ENCODE data around the gene KASH5.

Gene KASH5

GRCh38 chr19:49396738-49397505, 8.9 kb downstream of the KASH5 start:
- no peak for DNase-seq

DNA sequence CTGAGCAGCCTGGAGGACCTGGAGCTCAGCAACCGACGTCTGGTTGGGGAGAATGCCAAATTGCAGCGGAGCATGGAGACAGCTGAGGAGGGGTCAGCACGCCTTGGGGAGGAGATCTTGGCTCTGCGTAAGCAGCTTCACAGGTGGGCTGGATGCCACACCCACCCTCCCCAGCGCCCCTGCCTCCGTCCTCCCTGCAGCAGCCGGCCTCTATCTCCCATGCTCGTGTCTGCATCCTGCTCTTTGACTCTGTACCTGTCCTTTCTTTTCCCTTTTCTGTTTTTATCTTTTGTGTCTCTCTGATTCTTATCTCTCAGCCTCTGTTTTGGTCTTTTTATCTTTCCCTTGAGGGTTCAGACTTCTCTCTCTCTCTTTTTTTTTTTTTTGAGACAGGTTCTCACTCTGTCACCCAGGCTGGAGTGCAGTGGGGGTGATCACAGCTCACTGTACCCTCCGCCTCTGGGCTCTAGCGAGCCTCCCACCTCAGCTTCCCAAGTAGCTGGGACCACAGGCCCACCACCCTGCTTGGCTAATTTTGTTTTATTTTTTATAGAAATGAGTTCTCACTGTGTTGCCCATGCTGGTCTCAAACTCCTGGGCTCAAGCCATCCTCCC, 10.1 kb downstream of the KASH5 start:
- DNase-seq, result no peak

DNA sequence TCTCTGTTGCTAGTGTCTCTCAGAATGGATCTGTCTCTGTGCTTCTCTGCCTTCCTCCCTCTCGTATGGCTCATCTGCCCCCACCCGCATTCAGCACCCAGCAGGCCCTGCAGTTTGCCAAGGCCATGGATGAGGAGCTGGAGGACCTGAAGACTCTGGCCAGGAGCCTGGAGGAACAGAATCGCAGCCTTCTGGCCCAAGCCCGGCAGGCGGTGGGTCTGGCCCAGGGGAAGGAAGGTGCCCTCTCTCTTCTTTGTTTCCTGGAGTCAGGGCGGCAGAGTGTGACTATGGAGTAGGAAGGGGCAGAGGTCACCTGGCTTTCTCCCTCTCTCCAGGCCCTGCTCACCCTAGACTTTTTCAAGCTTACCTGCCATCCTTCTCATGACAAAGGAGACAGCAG, 10.9 kb downstream of the KASH5 start:
- DNase-seq, result no peak

- DNase-seq, result no peak
Observed at GRCh38 chr19:49400029-49400428, 12.0 kb downstream of the KASH5 start.

GRCh38 chr19:49403404-49404187, 15.5 kb downstream of the KASH5 start:
- no peak for DNase-seq

- DNase-seq, result no peak
Observed at GRCh38 chr19:49407079-49407478, 19.0 kb downstream of the KASH5 start.

GRCh38 chr19:49407482-49408015, 19.5 kb downstream of the KASH5 start:
- no peak for DNase-seq

DNA sequence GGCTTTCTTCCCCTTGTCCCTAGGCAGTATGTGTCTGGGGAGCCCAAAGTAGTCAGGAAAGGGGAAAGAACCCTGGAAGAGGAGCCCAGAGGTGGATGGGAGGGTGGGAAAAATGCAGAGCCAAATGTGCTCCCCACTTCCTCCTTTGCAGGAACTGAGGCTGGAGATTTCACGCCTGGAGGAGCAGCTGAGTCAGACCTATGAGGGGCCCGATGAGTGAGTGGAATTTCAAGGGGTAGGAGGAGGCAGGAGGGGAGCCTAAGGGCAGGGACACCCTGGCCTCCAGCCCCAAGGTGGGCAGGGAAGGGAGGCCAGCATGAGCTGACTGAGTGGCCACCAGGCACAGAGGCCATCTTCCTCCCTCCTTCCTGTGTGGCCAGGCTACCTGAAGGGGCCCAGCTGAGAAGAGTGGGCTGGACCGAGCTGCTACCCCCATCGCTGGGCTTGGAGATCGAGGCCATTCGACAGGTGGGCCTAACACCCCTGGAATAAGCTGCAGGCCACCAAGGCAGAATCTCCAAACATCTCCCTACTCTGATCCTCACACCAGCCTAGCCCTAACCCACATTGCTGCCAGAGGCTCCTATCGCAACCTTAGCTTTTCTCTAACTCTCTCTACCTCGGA, 20.9 kb downstream of the KASH5 start:
- DNase-seq, result no peak

GRCh38 chr19:49409441-49410029, 21.5 kb downstream of the KASH5 start:
- no peak for DNase-seq

DNA sequence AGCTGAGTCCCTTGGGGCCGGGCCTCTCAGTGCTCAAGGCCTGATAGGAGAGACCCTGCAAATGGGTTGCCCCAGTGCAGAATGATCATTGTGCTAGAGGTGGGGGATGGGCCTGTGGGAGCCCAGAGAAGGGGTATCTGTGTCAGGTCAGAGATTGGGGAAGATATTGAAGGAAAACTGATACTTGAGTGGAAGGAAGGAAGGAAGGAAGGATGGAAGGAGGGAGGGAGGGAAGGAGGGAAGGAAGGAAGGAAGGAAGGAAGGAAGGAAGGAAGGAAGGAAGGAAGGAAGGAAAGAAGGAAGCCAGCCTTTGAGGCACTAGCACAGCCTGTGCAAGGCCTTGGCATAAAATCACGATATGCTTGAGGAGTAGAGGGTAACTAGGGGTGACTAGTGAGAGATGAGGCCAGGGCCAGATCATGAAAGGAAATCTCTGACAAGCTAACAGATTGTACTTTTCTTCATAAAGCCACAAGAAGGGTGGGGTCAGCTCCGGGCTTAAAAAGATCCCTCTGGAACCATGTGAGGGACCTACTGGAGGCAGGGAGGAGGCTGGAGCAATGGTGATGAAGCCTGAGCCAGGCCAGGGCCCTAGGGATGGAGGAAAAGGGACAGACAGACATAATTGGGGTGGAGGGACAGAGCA, 23.8 kb downstream of the KASH5 start:
- DNase-seq, result no peak

DNA sequence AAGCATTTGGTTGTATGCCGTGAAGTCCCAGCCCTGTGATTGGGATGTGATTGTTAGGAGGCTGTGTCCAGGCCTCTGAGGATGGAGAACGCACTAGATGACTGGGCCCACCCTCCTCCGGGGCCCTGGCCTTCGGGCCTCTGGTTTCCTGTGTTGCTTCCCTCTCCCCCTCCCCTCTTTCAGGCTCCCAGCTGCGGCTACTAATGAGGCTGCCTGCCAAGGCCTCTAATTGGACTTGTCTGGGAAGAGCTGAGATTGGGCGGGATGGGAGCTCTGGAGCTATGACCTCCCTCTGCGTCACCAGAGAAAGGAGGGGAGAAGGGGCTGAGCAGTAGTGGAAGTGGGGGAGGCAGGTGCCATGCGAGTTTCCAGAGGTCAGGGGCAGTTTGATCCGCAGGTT, 25.3 kb downstream of the KASH5 start:
- DNase-seq, result no peak

GRCh38 chr19:49414256-49414655, 26.2 kb downstream of the KASH5 start:
- no peak for DNase-seq

GRCh38 chr19:49415102-49415809, 27.2 kb downstream of the KASH5 start:
- DNase-seq, result no peak

GRCh38 chr19:49415810-49416200, 27.8 kb downstream of the KASH5 start:
- DNase-seq, result no peak

GRCh38 chr19:49417088-49417487, 29.0 kb downstream of the KASH5 start:
- DNase-seq, result no peak

DNA sequence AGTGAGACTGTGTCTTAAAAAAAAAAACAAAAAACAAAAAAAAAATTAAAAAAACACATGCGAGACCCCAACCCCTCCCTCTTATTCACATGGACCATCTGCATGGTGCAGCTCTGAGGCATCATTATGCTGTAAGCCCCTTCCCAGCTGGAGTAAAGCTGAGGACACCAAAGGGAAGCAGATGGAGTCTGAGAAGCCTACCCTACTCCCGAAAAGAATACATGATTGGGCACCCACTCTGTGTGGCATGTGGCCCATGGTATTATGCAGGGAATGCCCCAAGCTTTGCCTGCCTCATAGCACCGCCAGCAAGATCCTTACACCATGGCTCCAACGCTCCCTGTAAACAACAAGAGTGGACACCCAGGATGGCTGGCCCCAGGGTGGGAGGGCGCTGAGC, 30.5 kb downstream of the KASH5 start:
- no peak for DNase-seq

DNA sequence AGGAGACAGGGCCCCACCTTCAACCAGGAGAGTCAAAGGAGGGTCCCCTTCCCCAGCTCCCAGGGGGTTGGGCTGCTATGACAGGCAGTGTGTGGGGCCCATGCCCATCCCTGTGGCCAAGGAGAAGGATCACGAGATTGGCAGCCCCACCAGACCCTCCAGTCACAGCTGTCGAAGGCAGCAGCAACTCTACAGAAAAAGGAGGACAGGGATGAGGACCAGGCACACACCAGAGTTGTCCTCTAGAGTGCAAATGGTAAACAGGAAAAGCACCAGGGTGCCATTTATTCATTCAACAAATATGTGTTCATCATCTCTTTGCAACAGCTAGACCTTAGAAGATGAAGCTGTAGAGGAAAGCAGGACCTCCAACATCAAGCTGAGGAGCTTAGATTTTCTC, 31.1 kb downstream of the KASH5 start:
- no peak for DNase-seq

DNA sequence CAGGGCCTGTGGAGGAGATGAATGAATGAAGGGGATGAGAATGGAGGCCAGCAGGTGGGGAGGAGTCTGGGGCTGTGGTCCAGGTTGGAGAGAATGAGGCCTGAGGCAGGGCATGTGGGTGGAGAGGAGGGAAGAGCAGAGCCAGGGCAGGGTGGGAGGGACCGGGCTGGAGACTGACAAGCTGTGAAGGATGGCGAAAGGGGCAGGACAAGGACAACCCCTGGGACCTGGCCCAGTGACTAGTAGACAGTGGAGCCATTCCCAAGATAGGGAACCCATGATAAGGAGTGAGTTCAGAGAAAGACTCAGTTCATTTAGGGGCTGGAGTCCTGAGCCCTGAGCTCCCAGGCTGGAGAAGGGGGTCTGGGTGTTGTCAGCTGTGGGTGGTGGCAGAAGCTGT, 32.2 kb downstream of the KASH5 start:
- DNase-seq, result no peak

- no peak for DNase-seq
Observed at GRCh38 chr19:49421039-49421877, 33.2 kb downstream of the KASH5 start.

DNA sequence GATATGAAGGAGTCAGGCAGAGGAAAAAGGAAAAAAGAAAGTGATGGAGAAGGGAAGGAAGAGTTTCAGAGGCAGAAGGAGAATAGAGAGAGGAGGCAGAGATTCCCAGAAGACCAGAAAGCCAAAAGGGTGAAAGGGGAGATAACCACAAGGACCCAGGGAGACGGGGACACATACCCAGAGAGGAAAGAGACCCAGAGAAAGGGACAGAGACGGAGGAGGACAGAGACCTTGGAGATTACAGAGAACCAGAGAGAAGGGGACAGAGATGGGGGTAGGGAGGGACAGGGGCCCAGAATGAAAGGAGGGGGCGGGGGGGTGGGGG, 33.8 kb downstream of the KASH5 start:
- no peak for DNase-seq
